Measurements from ENCODE around the gene EGFL6.

Gene EGFL6

GRCh38 chrX:13536551-13536950 is 32.9 kb upstream of the EGFL6 start:
- Histone ChIP-seq H3K27me3 (ENCODE audit: control insufficient read depth, low read length) (no peaks in the 10 kb centered on the region), H3K9me2 (replicated peaks; ENCODE audit: control insufficient read depth, low read length) (no peaks in the 10 kb centered on the region), H3K79me2 (ENCODE audit: control insufficient read depth, low read length) (no peaks in the 10 kb centered on the region), H3K36me3 (ENCODE audit: control insufficient read depth, low read length) (no peaks in the 10 kb centered on the region), H3F3A (ENCODE audit: control insufficient read depth, insufficient read depth) (no peaks in the 10 kb centered on the region), H3K9me3 (ENCODE audit: control insufficient read depth, insufficient read depth, low read length) (no peaks in the 10 kb centered on the region), H3K4me2 (ENCODE audit: low read length) (no peak overlapping the region), H3K4me1 (ENCODE audit: control insufficient read depth, low read length) (no peaks in the 10 kb centered on the region), H4K20me1 (ENCODE audit: control insufficient read depth, insufficient read depth, low read depth, low read length) (no peaks in the 10 kb centered on the region), H3K27ac (ENCODE audit: low read depth, low read length) (no peak overlapping the region), H3K4me3 (ENCODE audit: low read length) (no peak overlapping the region)
- no peak for TF ChIP-seq EZH2phosphoT487 (IDR thresholded peaks at IDR 0.05; ENCODE audit: borderline replicate concordance, low read length)
- TF ChIP-seq CTCF (IDR thresholded peaks at IDR 0.05; ENCODE audit: low read depth, low read length, poor library complexity, severe bottlenecking) = no peak

- TF ChIP-seq EZH2phosphoT487 (IDR thresholded peaks at IDR 0.05; ENCODE audit: borderline replicate concordance, low read length) = no peak
- TF ChIP-seq CTCF (IDR thresholded peaks at IDR 0.05; ENCODE audit: low read depth, low read length, poor library complexity, severe bottlenecking) = no peak
- no peaks in the 10 kb centered on the region for H3K27me3 ChIP-seq (ENCODE audit: control insufficient read depth, low read length)
- H3K4me3 ChIP-seq (ENCODE audit: low read length) = no peak overlapping the region
- no peaks in the 10 kb centered on the region for H3K4me1 ChIP-seq (ENCODE audit: control insufficient read depth, low read length)
- no peak overlapping the region for H3K27ac ChIP-seq (ENCODE audit: low read depth, low read length)
- no peak overlapping the region for H3K4me2 ChIP-seq (ENCODE audit: low read length)
- no peaks in the 10 kb centered on the region for H3K79me2 ChIP-seq (ENCODE audit: control insufficient read depth, low read length)
- H3K9me3 ChIP-seq (ENCODE audit: control insufficient read depth, insufficient read depth, low read length) = no peaks in the 10 kb centered on the region
- no peaks in the 10 kb centered on the region for H4K20me1 ChIP-seq (ENCODE audit: control insufficient read depth, insufficient read depth, low read depth, low read length)
- no peaks in the 10 kb centered on the region for H3K36me3 ChIP-seq (ENCODE audit: control insufficient read depth, low read length)
- H3K9me2 ChIP-seq (replicated peaks; ENCODE audit: control insufficient read depth, low read length) = no peaks in the 10 kb centered on the region
- no peaks in the 10 kb centered on the region for H3F3A ChIP-seq (ENCODE audit: control insufficient read depth, insufficient read depth)
Measured at GRCh38 chrX:13538414-13538813, 31.0 kb upstream of the EGFL6 start.

- Histone ChIP-seq H4K20me1 (ENCODE audit: control insufficient read depth, insufficient read depth, low read depth, low read length) (no peaks in the 10 kb centered on the region), H3K4me2 (ENCODE audit: low read length) (no peak overlapping the region), H3K27me3 (ENCODE audit: control insufficient read depth, low read length) (no peaks in the 10 kb centered on the region), H3K79me2 (ENCODE audit: control insufficient read depth, low read length) (no peaks in the 10 kb centered on the region), H3K4me1 (ENCODE audit: control insufficient read depth, low read length) (no peaks in the 10 kb centered on the region), H3F3A (ENCODE audit: control insufficient read depth, insufficient read depth) (no peaks in the 10 kb centered on the region), H3K9me2 (replicated peaks; ENCODE audit: control insufficient read depth, low read length) (no peaks in the 10 kb centered on the region), H3K36me3 (ENCODE audit: control insufficient read depth, low read length) (no peaks in the 10 kb centered on the region), H3K4me3 (ENCODE audit: low read length) (no peak overlapping the region), H3K27ac (ENCODE audit: low read depth, low read length) (no peak overlapping the region), H3K9me3 (ENCODE audit: control insufficient read depth, insufficient read depth, low read length) (no peaks in the 10 kb centered on the region)
- TF ChIP-seq EZH2phosphoT487 (IDR thresholded peaks at IDR 0.05; ENCODE audit: borderline replicate concordance, low read length) = no peak
- no peak for TF ChIP-seq CTCF (IDR thresholded peaks at IDR 0.05; ENCODE audit: low read depth, low read length, poor library complexity, severe bottlenecking)
Measured at GRCh38 chrX:13540602-13541001, 28.8 kb upstream of the EGFL6 start.

GRCh38 chrX:13545726-13546125 is 23.7 kb upstream of the EGFL6 start:
- H3K4me1 ChIP-seq (ENCODE audit: control insufficient read depth, low read length) = no peaks in the 10 kb centered on the region
- H3K4me3 ChIP-seq (ENCODE audit: low read length) = no peak overlapping the region
- no peak overlapping the region for H3K4me2 ChIP-seq (ENCODE audit: low read length)
- TF ChIP-seq CTCF (IDR thresholded peaks at IDR 0.05; ENCODE audit: low read depth, low read length, poor library complexity, severe bottlenecking) = no peak
- no peak for TF ChIP-seq EZH2phosphoT487 (IDR thresholded peaks at IDR 0.05; ENCODE audit: borderline replicate concordance, low read length)
- no peaks in the 10 kb centered on the region for H3K36me3 ChIP-seq (ENCODE audit: control insufficient read depth, low read length)
- no peaks in the 10 kb centered on the region for H3K9me2 ChIP-seq (replicated peaks; ENCODE audit: control insufficient read depth, low read length)
- H4K20me1 ChIP-seq (ENCODE audit: control insufficient read depth, insufficient read depth, low read depth, low read length) = no peaks in the 10 kb centered on the region
- no peaks in the 10 kb centered on the region for H3K79me2 ChIP-seq (ENCODE audit: control insufficient read depth, low read length)
- no peaks in the 10 kb centered on the region for H3F3A ChIP-seq (ENCODE audit: control insufficient read depth, insufficient read depth)
- H3K9me3 ChIP-seq (ENCODE audit: control insufficient read depth, insufficient read depth, low read length) = no peaks in the 10 kb centered on the region
- H3K27me3 ChIP-seq (ENCODE audit: control insufficient read depth, low read length) = no peaks in the 10 kb centered on the region
- H3K27ac ChIP-seq (ENCODE audit: low read depth, low read length) = no peak overlapping the region

Measured in DOHH2 (cell line).